WTC11 (cell line): Measurements from ENCODE around the gene ZNF740.

ENCODE experiments used
- CREM ChIP-seq: sonication (generic); formaldehyde crosslinking; IDR thresholded peaks from 2 replicates; pipeline ENCODE4 v1.8.1; 2022; ENCODE audit warnings: mild to moderate bottlenecking, missing genetic modification reagents, moderate library complexity
- FOXJ3 ChIP-seq: sonication (generic); formaldehyde crosslinking; IDR thresholded peaks from 2 replicates; pipeline ENCODE4 v1.9.0; 2021; ENCODE audit warnings: missing genetic modification reagents, mild to moderate bottlenecking, borderline replicate concordance
- JUN ChIP-seq: sonication (generic); formaldehyde crosslinking; IDR thresholded peaks from 2 replicates; pipeline ENCODE4 v1.8.0; 2023; ENCODE audit warnings: mild to moderate bottlenecking, missing genetic modification reagents
- NFYB ChIP-seq: sonication (generic); formaldehyde crosslinking; conservative IDR thresholded peaks from 2 replicates; pipeline ENCODE4 v1.8.0; 2022; ENCODE audit warnings: low read depth, missing genetic modification reagents
- SP1 ChIP-seq: sonication (generic); formaldehyde crosslinking; conservative IDR thresholded peaks from 2 replicates; pipeline ENCODE4 v1.8.1; 2022; ENCODE audit warnings: missing genetic modification reagents
- ZSCAN18 ChIP-seq: fragments of 250-450 bp; sonication (Bioruptor Pico); IDR thresholded peaks from 2 replicates; pipeline ENCODE4 v2.1.2; 2022; ENCODE audit warnings: mild to moderate bottlenecking, moderate library complexity
- TF ChIP-seq, protein P1 (sequence below): fragments of 200-600 bp; IDR thresholded peaks from 2 replicates; pipeline ENCODE4 v1.8.0; 2022; ENCODE audit warnings: antibody characterized with exemption
- TF ChIP-seq, protein P2 (sequence below): fragments of 250-450 bp; sonication (Bioruptor Pico); IDR thresholded peaks from 2 replicates; pipeline ENCODE4 v1.8.0; 2021; ENCODE audit warnings: mild to moderate bottlenecking
- TF ChIP-seq, protein P3 (sequence below): sonication (generic); formaldehyde crosslinking; IDR thresholded peaks from 2 replicates; pipeline ENCODE4 v1.8.1; 2022; ENCODE audit warnings: mild to moderate bottlenecking, missing genetic modification reagents, moderate library complexity, borderline replicate concordance

DNA sequence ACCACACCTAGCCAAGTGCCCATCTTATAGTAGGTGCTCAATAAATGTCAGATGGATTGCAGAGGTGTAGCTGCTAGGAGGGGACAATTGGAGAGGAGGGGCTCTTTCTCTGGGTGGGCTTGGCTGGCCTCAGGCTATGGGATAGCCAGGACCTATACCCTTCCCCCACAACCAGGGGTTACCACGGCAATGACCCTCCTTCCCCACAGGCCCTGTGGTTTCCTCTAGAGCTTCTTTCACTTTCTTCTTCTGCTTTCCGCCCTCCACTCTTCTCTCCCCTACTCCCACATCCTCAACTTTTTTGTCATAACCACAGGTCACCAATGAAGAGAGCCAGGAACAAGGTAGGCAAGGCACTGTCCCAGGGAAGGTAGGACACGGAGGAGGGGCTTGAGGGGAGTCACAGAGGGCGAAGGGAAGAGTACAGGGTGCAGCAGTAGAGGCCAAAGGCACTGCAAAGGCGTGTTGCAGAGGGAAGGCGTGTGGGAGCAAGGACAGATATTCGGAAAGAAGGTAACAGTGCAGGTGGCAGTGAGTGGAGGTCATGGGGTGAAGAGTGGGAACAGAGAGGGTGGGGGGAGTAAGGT is 28.4 kb downstream of the ZNF740 start:
- no peak for TF ChIP-seq CREM
- TF ChIP-seq, protein P1, sequence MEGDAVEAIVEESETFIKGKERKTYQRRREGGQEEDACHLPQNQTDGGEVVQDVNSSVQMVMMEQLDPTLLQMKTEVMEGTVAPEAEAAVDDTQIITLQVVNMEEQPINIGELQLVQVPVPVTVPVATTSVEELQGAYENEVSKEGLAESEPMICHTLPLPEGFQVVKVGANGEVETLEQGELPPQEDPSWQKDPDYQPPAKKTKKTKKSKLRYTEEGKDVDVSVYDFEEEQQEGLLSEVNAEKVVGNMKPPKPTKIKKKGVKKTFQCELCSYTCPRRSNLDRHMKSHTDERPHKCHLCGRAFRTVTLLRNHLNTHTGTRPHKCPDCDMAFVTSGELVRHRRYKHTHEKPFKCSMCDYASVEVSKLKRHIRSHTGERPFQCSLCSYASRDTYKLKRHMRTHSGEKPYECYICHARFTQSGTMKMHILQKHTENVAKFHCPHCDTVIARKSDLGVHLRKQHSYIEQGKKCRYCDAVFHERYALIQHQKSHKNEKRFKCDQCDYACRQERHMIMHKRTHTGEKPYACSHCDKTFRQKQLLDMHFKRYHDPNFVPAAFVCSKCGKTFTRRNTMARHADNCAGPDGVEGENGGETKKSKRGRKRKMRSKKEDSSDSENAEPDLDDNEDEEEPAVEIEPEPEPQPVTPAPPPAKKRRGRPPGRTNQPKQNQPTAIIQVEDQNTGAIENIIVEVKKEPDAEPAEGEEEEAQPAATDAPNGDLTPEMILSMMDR: no peak
- no peak for TF ChIP-seq NFYB
- TF ChIP-seq JUN (CRISPR knock-in tag): no peak
- TF ChIP-seq, protein P2, sequence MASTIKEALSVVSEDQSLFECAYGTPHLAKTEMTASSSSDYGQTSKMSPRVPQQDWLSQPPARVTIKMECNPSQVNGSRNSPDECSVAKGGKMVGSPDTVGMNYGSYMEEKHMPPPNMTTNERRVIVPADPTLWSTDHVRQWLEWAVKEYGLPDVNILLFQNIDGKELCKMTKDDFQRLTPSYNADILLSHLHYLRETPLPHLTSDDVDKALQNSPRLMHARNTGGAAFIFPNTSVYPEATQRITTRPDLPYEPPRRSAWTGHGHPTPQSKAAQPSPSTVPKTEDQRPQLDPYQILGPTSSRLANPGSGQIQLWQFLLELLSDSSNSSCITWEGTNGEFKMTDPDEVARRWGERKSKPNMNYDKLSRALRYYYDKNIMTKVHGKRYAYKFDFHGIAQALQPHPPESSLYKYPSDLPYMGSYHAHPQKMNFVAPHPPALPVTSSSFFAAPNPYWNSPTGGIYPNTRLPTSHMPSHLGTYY: no peak
- TF ChIP-seq ZSCAN18 (CRISPR knock-in tag): no peak
- TF ChIP-seq FOXJ3 (CRISPR knock-in tag): no peak
- TF ChIP-seq, protein P3, sequence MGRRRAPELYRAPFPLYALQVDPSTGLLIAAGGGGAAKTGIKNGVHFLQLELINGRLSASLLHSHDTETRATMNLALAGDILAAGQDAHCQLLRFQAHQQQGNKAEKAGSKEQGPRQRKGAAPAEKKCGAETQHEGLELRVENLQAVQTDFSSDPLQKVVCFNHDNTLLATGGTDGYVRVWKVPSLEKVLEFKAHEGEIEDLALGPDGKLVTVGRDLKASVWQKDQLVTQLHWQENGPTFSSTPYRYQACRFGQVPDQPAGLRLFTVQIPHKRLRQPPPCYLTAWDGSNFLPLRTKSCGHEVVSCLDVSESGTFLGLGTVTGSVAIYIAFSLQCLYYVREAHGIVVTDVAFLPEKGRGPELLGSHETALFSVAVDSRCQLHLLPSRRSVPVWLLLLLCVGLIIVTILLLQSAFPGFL (CRISPR knock-in tag): no peak
- no peak for TF ChIP-seq SP1 (CRISPR knock-in tag)
